Stimulated activated CD4-positive, alpha-beta T cell treated with anti-CD3 and anti-CD28 coated beads, Interleukin-2, amount 100 ng/mL, for 24 hours (primary cell): Measurements from ENCODE around the gene ZNF555.
"Not testable (repeated sequence)": the region's sequence is repeated elsewhere in the genome, so short reads cannot be mapped to it uniquely, and the experiment has no call there.

Experiments used
- DNase-seq, 2 donors: peaks; one replicate each; pipeline ENCODE4 v3.0.0-alpha.2; 2020

Gene ZNF555

DNA sequence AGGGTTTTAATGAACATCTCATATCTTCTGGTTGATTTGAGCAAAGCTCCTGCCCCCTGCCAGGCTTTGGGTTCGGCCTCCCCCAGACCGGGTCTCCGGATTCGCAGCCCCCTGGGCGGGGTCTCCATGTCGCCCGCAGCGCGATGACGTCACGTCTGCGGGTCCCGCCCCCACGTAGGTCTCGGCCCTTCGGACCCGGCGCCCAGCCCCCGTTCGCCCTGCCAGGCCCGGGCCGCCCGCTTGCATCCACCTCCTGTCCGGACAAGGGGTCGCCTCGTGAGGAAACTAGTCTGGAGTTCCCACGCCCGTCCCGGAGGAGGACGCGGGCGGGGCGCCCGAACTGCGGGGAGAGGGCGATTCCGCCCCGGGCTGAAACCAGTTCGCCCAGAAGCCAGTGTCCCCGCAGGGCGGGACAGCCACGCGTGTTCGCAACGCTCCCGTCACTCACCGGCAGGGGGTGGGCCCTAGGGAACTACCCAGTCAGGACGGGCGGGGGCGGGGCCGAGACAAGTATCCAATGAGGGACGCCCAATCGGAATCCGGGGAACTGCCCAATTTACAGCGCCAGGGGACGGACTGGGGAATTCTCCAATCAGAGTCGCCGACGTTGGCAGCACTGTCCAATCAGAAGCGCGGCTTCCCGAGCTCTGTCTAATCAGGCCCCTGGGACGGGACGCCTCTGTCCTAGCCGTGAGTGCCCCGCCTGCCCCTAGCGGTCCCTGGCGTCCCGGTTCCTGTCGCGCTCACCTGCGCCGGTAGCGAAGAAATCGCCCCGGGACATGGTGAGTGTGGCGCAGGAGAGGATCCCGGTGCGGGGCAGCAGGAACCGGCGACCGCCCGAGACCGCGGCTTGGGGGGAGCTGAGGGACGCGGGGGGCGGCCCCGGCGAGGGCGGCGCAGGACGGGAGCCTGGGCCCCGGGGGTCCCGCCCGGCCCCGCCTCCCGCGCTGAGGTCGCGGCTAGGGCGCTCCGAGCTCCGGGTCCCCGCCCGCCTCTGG, at the start of gene ZNF555:
Gene ZNF555, plus strand, starts transcription at position 682 of the 998 bp plus-strand sequence. Its CDS starts 98 bp downstream, at position 780.
- DNase-seq: peak; percentile 97 to 99

GRCh38 chr19:2791876-2792275, 49.4 kb upstream of the ZNF555 start:
- no peak for DNase-seq

GRCh38 chr19:2792666-2793065, 48.6 kb upstream of the ZNF555 start:
- DNase-seq: not testable (repeated sequence)

- no peak for DNase-seq
Observed at GRCh38 chr19:2793126-2793525, 48.1 kb upstream of the ZNF555 start.

DNA sequence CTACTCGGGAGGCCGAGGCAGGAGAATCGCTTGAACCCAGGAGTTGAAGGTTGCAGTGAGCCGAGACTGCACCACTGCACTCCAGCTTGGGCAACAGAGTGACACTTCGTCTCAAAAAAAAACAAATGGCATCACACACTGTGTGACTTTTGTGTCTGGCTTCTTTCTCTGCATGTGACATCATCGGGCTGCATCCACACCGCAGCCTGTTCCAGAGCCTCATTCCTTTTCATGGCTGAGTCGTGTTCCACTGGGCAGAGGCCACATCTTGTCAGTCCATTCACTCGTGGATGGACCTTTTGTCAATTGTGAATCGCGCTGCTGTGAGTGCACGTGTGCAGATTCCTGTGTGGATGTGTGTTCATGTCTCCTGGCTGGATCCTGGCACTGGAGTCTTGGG, 47.7 kb upstream of the ZNF555 start:
- no peak for DNase-seq

DNA sequence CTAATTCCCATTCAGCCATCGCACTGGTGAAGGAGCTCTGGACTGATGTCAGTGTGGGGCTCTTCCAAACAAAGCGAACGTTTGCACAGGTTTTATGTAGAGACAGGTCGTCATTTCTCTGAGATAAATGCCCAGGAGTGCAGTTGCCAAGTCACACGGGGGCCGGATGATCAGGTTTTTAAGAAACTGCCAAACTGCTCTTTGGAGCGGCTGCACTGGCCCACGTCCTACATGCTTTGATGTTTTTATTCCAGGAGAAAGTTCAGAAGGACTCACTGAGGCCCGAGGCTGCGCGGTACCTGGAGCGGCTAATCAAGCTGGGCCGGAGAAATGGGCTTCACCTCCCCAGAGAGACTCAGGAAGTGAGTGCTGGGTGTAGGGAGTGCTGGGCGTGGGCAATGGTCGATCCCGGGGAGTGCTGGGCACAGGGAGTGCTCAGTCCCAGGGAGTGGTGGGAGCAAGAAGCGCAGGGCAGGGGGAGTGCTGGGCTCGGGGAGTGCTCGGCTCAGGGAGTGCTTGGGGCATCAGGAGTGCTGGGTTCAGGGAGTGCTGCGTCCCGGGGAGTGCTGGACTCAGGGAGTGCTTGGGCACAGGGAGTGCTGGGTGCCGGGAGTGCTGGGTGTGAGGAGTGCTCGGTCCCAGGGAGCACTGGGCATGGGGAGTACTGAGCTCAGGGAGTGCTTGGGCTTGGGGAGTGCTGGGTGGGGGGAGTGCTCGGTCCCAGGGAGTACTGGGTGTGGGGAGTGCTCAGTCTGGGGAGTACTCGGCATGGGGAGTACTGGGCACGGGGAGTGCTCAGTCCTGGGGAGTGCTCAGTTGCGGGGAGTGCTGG, 45.2 kb upstream of the ZNF555 start:
- no peak for DNase-seq

DNA sequence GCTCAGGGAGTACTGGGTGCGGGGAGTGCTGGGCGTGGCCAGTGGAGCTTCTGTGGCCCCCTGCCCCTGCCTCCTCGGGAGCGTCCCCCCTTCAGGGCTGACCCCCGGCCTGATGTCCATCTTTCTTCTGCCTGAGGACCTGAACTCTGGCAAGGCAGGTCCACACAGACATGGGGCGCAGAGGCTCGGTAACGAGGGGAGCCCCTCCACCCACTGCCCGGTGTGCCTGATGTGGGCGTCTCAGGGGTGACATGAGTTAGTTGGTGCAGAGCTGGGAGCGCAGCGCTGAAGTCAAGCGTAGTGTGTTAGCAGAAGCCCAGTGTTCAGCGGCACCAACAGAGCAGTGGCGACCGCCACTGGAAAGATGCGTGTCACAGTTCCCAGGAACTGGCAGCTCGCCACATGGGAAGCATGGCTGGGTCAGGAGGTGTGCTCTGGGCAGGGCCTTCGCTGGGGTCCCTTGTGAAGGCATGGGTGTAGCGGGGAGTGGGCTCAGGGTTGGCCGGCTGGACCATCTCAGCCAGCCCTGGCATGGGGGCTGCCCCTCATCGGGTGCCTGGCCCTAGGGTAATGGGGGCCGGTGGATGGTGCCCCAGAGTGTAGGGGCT, 44.5 kb upstream of the ZNF555 start:
- no peak for DNase-seq

DNA sequence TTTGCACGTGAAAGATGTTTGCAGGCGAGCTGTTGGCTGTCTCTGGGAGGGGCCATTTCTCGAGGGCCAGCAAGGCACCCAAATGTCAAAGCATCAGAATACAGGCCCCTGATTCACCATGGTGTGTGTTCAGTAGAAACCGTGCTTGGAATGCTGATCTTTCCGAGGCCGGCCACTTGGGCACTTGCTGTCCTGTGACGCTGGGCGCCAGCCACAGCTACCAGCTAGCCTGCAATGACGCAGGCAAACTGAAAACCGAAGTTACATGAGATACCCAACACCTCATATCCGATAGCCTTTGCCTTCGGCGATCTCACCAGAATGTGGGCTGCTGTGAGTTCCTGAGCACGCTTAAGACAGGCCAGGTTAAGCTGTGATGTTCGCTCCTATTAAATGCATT, 44.0 kb upstream of the ZNF555 start:
- DNase-seq: no peak

- DNase-seq: no peak
Observed at GRCh38 chr19:2798158-2798685, 43.1 kb upstream of the ZNF555 start.

DNA sequence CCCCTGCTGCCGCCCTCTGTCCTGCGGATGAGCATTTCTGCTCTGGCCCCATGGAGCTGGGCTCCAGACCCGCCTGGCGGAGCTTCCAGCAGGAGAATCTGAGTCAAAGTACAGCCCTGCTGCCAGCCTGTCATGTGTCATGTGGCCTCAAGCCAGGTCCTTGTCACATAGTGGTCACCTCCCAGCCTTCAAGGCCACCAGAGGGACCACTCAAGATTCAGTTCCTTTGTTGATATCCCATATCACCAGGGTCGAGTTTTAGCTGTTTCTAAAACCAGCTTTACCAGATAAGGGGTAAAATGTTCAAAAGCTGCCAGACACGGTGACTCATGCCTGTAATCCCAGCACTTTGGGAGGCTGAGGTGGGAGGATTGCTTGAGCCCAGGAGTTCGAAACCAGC, 42.5 kb upstream of the ZNF555 start:
- DNase-seq: no peak

- no peak for DNase-seq
Observed at GRCh38 chr19:2799273-2800020, 41.8 kb upstream of the ZNF555 start.

GRCh38 chr19:2800506-2800905, 40.8 kb upstream of the ZNF555 start:
- DNase-seq: no peak

- no peak for DNase-seq
Observed at GRCh38 chr19:2802826-2803225, 38.4 kb upstream of the ZNF555 start.

GRCh38 chr19:2803486-2804155, 37.7 kb upstream of the ZNF555 start:
- no peak for DNase-seq

GRCh38 chr19:2804156-2805004, 36.9 kb upstream of the ZNF555 start:
- DNase-seq: no peak

GRCh38 chr19:2805261-2805900, 35.9 kb upstream of the ZNF555 start:
- DNase-seq: no peak

DNA sequence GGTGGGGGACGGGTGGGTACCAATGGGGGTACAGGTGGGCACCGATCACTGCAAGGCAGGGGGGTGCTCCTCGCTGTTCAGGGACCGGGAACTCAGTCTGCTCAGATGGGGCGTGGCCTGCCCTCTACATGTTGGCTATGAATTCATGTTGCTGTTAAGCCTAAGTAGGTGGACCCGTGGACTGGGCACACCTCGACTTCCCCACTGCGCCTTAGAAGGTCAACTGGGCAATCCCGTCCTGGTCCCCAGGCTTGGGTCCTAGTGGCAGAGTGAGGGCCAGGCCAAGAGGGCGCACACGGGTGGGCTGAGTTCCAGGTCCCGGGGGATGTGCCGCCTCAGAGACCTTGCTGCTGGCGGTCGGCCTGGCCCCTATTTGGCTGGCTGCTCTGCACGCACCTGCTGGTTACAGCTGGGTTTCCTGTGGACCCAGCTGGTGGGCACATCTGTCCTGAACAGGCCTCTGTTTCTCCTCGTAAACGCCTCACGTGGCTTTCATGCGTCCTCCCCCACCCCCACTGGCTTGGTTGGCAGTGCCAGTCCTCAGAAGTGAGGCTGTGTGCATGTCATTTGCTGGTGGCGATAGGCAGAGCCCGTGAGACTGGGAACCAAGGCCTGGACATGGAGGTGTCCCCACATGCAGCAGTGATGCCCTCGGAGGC, 35.2 kb upstream of the ZNF555 start:
- no peak for DNase-seq

DNA sequence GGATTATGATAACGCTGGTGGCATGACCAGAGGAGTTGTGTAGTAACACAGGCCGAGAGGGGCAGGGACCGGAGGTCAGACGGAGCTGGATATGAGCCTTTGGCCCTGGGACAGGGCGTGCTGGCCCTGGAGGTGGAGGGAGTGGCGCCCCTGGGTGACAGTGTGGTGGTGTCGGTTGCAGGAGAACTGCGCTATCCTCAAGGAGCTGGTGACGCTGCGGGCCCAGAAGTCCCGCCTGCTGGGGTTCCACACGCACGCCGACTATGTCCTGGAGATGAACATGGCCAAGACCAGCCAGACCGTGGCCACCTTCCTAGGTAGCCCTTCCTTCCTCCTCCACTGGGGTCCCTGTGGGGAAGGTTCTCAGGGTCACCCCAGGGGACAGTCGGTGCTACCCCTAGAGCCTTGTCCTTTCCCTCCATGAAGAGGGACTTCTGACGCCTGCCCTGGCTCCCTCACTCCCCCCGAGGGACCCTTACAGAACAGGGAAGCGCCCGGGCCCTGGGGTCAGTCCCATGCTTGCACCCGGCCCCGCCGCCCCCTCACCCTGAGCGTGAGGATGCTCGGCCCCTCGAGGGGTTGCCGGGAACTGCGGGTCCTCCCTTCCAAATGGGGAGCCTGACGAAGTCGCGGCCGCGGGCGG, 34.4 kb upstream of the ZNF555 start:
- no peak for DNase-seq
